GM12878 (cell line): ENCODE measurements around the gene MAML3. TPM values are rescaled to one million over a fixed set of nuclear protein-coding genes. Genes with fewer than 3 reads are reported as not detected.
"Not testable (repeated sequence)": the region's sequence is repeated elsewhere in the genome, so short reads cannot be mapped to it uniquely, and the experiment has no call there.

Experiments used
- ATAC-seq: fragments of 200-7000 bp; cut with Tn5 transposase; 3 replicates; pipeline ENCODE4 v1.9.1; 2020; ENCODE audit warnings: mild to moderate bottlenecking, moderate library complexity
- BruUV-seq: library from RNA; stranded (reverse); fragments of 400-500 nt; replicated peaks from 2 replicates; lab custom pipeline; 2021; lab: Mats Ljungman, UMichigan
- CTCF ChIA-PET: fragments of 300-600 bp; sonication (Branson Sonifier 250); formaldehyde crosslinking; extraction: SDS; loops from one replicate; lab custom pipeline; 2021; ENCODE audit warnings: inconsistent platforms; lab: Yijun Ruan, JAX
- POLR2A ChIA-PET: fragments of 350-600 bp; formaldehyde crosslinking; extraction: SDS; loops from one replicate; lab custom pipeline; 2021; ENCODE audit warnings: inconsistent platforms; lab: Charles Lee
- RAD21 ChIA-PET: fragments of 300-600 bp; sonication (Branson Sonifier 250); formaldehyde crosslinking; loops from one replicate; lab custom pipeline; 2023; ENCODE audit warnings: antibody characterized with exemption; ENCODE audit not compliant: unreplicated experiment; lab: Charles Lee
- SMC1A ChIA-PET: fragments of 300-600 bp; sonication (Branson Sonifier 250); formaldehyde crosslinking; loops from one replicate; lab custom pipeline; 2023; ENCODE audit not compliant: unreplicated experiment, uncharacterized antibody; lab: Charles Lee
- DNase-seq: peaks from one replicate; pipeline ENCODE4 v3.0.0-alpha.2; 2011; ENCODE audit warnings: low read depth, low spot score
- FAIRE-seq: peaks from 3 replicates; lab custom pipeline; 2011; peaks lifted over from hg19 to GRCh38; lab: Jason Lieb, UNC
- H2AFZ ChIP-seq: 2 replicates; pipeline ENCODE4 v1.6.0; 2011; ENCODE audit warnings: low read depth, low read length, control low read depth; ENCODE audit not compliant: control insufficient read depth
- H3K27ac ChIP-seq: 2 replicates; pipeline ENCODE4 v1.5.1; 2011; ENCODE audit warnings: control low read depth; ENCODE audit not compliant: control insufficient read depth, insufficient read depth
- H3K27me3 ChIP-seq, 2 experiments: replicated peaks in 1 of 2; 2 replicates each; pipeline versions ENCODE4 v1.6.0 to v1.6.1; 2011; ENCODE audit warnings: low read length in 1 of 2; ENCODE audit not compliant: control insufficient read depth in 2 of 2, insufficient read depth in 2 of 2
- H3K36me3 ChIP-seq, 2 experiments: 2 replicates each; pipeline ENCODE4 v1.5.1; 2011; ENCODE audit warnings: low read length in 1 of 2; ENCODE audit not compliant: control insufficient read depth in 2 of 2, insufficient read depth in 2 of 2
- H3K4me1 ChIP-seq: 2 replicates; pipeline ENCODE4 v1.6.1; 2011; ENCODE audit warnings: mild to moderate bottlenecking, low read length, moderate library complexity, mixed read lengths; ENCODE audit not compliant: control insufficient read depth, insufficient read depth
- H3K4me2 ChIP-seq: 2 replicates; pipeline ENCODE4 v1.6.0; 2011; ENCODE audit warnings: control low read depth; ENCODE audit not compliant: control insufficient read depth, insufficient read depth
- H3K4me3 ChIP-seq: fragments of 200-600 bp; sonication (generic); 2 replicates; pipeline ENCODE4 v1.5.1; 2016
- H3K79me2 ChIP-seq: 2 replicates; pipeline ENCODE4 v1.6.0; 2011; ENCODE audit warnings: low read length; ENCODE audit not compliant: control insufficient read depth, insufficient read depth
- H3K9ac ChIP-seq: 2 replicates; pipeline ENCODE4 v1.8.0; 2011; ENCODE audit warnings: low read length, control low read depth, mixed read lengths; ENCODE audit not compliant: control insufficient read depth, insufficient read depth
- H3K9me3 ChIP-seq: replicated peaks from 3 replicates; pipeline ENCODE4 v1.5.1; 2011; ENCODE audit warnings: mild to moderate bottlenecking, low read length; ENCODE audit not compliant: control insufficient read depth, insufficient read depth
- H4K20me1 ChIP-seq: 2 replicates; pipeline ENCODE4 v1.6.0; 2011; ENCODE audit not compliant: control insufficient read depth, insufficient read depth
- CEBPB ChIP-seq, 2 experiments: fragments of 150-350 bp in 1 of 2; IDR thresholded peaks; 2 replicates each; pipeline ENCODE4 v1.6.1; 2012 to 2014; ENCODE audit warnings: low read depth in 2 of 2, low read length in 2 of 2, borderline replicate concordance in 1 of 2, inconsistent platforms in 1 of 2
- CHD2 ChIP-seq: IDR thresholded peaks from 2 replicates; pipeline ENCODE4 v1.6.1; 2011; ENCODE audit warnings: low read depth, low read length, improper control_type of control experiment, borderline replicate concordance
- CTCF ChIP-seq, 3 experiments: IDR thresholded peaks in 2 of 3; conservative IDR thresholded peaks in 1 of 3; 2 replicates each; pipeline ENCODE4 v1.5.1; 2011; ENCODE audit warnings: low read depth in 3 of 3, low read length in 3 of 3, mild to moderate bottlenecking in 3 of 3, control low read depth in 2 of 3, moderate library complexity in 2 of 3, inconsistent platforms in 1 of 3, mixed read lengths in 1 of 3; ENCODE audit not compliant: control insufficient read depth in 2 of 3, insufficient read depth in 1 of 3; ENCODE audit errors: extremely low read depth in 1 of 3
- EED ChIP-seq: sonication (generic); IDR thresholded peaks from 2 replicates; pipeline ENCODE4 v1.6.1; 2016; ENCODE audit warnings: antibody characterized with exemption, low read depth
- MEF2A ChIP-seq: IDR thresholded peaks from 2 replicates; pipeline ENCODE4 v1.6.1; 2011; ENCODE audit warnings: low read depth, mild to moderate bottlenecking, low read length, moderate library complexity; ENCODE audit not compliant: insufficient read depth
- MXI1 ChIP-seq: fragments of 150-350 bp; IDR thresholded peaks from 2 replicates; pipeline ENCODE4 v1.6.1; 2011; ENCODE audit warnings: low read depth, mild to moderate bottlenecking, inconsistent platforms, low read length, improper control_type of control experiment
- NRF1 ChIP-seq: conservative IDR thresholded peaks from 2 replicates; pipeline ENCODE4 v1.6.1; 2011; ENCODE audit warnings: mild to moderate bottlenecking, low read depth, low read length, improper control_type of control experiment
- POU2F2 ChIP-seq: IDR thresholded peaks from 3 replicates; pipeline ENCODE4 v1.6.1; 2011; ENCODE audit warnings: low read depth, mild to moderate bottlenecking, low read length, borderline replicate concordance
- RUNX3 ChIP-seq: IDR thresholded peaks from 2 replicates; pipeline ENCODE4 v1.6.1; 2012; ENCODE audit warnings: low read length, inconsistent platforms
- SP1 ChIP-seq: IDR thresholded peaks from one replicate; pipeline ENCODE4 v1.6.1; 2011; ENCODE audit warnings: low read depth, low read length
- SREBF1 ChIP-seq: IDR thresholded peaks from 2 replicates; pipeline ENCODE4 v1.6.1; 2012; ENCODE audit warnings: mild to moderate bottlenecking, low read length
- STAT3 ChIP-seq: IDR thresholded peaks from 2 replicates; pipeline ENCODE4 v1.6.1; 2011; ENCODE audit warnings: low read depth, low read length, improper control_type of control experiment
- ZBTB4 ChIP-seq: fragments of 450-650 bp; formaldehyde crosslinking; IDR thresholded peaks from 2 replicates; pipeline ENCODE4 v1.4.0; 2022; ENCODE audit warnings: mild to moderate bottlenecking, moderate library complexity
- ZZZ3 ChIP-seq: IDR thresholded peaks from 2 replicates; pipeline ENCODE4 v1.6.1; 2011; ENCODE audit warnings: low read depth; ENCODE audit not compliant: control insufficient read depth, insufficient read length
- WGBS: methylation state at CpG from one replicate; pipeline ENCODE4 v1.1.6; 2016; ENCODE audit warnings: low lambda C conversion rate; ENCODE audit not compliant: insufficient replicate concordance, insufficient coverage; ENCODE audit errors: missing lambda C conversion rate; 5-methylcytosine and 5-hydroxymethylcytosine counted together
- in situ Hi-C: fragments of 300-500 bp; cut with MboI; formaldehyde crosslinking; loops from 9 replicates; pipeline ENCODE4 v1.14.3; 2018; ENCODE audit warnings: mixed read lengths
- intact Hi-C: fragments of 100-400 bp; cut with micrococcal nuclease; formaldehyde crosslinking; loops from one replicate; pipeline ENCODE4 v1.14.2; 2022; ENCODE audit not compliant: unreplicated experiment
- polyA plus RNA-seq, 11 experiments: library from polyadenylated mRNA; depleted of rRNA in 4 of 11; unstranded in 6 of 11; stranded (reverse) in 5 of 11; fragments of >200 nt; fragmentation: Nextera tagmentation in 4 of 11; fragmentation: Illumina TruSeq in 1 of 11; extraction: Ambion mirVana in 4 of 11; extraction: Trizol in 1 of 11; gene quantifications; 1 replicate in 1 of 11; 2 replicates in 10 of 11; pipeline versions ENCODE4 v1.2.1 to v1.2.3, GENCODE V29; 2011 to 2016; ENCODE audit warnings: inconsistent platforms in 2 of 11, missing spikeins in 2 of 11, low read depth in 1 of 11
- total RNA-seq, 4 experiments: library from RNA; depleted of rRNA in 3 of 4; stranded (reverse); fragments of >200 nt in 3 of 4; fragmentation: Illumina TruSeq in 1 of 4; extraction: Trizol in 1 of 4; gene quantifications; 2 replicates each; pipeline versions ENCODE4 v1.2.1 to v1.2.3, GENCODE V29; 2013 to 2021

MAML3 gene
- total and polyA plus RNA-seq, 10 of the 15 experiments (the other 5 are each of a cell fraction or from before 2014, with no cell fraction given) = under 0.01 to 0.53 (median 0.06) TPM; not detected in 2

GRCh38 chr4:139950568-139950967 is 203.4 kb downstream of the MAML3 start (continued):
- TF ChIP-seq ZBTB4 (CRISPR knock-in tag) (no peak), SP1 (peak; percentile 68), MXI1 (no peak), EED (peak; percentile 66; the same call in 1 of the 2 replicates), CEBPB (IDR thresholded peaks at IDR 0.05; ENCODE audit: borderline replicate concordance in 1 of 2, low read depth in 2 of 2, low read length in 2 of 2) (no peak), NRF1 (no peak), CHD2 (0 out of 2 replicates have a peak, but pooled peaks have one; percentile 15), ZZZ3 (no peak), CTCF (IDR thresholded peaks at IDR 0.05 in 2 of 3, conservative IDR thresholded peaks at IDR 0.05 in 1 of 3; ENCODE audit: control insufficient read depth in 2 of 3, extremely low read depth in 1 of 3, insufficient read depth in 1 of 3, low read depth in 3 of 3, low read length in 3 of 3) (no peak), RUNX3 (peak; percentile 99), POU2F2 (peak; percentile 27; the same call in 1 of the 3 replicates), STAT3 (no peak), SREBF1 (no peak), MEF2A (peak; percentile 77)

- DNase-seq, H3K79me2 ChIP-seq, intact Hi-C loops, H3K27ac ChIP-seq, H3K27me3 ChIP-seq, SMC1A ChIA-PET, H3K36me3 ChIP-seq, H3K4me2 ChIP-seq, POLR2A ChIA-PET, FAIRE-seq, BruUV-seq, H3K9me3 ChIP-seq, in situ Hi-C loops, ATAC-seq, H3K9ac ChIP-seq, H3K4me3 ChIP-seq, H3K4me1 ChIP-seq, H4K20me1 ChIP-seq, RAD21 ChIA-PET, CTCF ChIA-PET, H2AFZ ChIP-seq: not testable (repeated sequence)
- WGBS = 44% methylated on average over 2 of the region's 2 CpGs
Measured at GRCh38 chr4:139944916-139945315, 209.1 kb downstream of the MAML3 start.
